ENCODE results near the gene LIN54.

- no peak for TF ChIP-seq CTCF (conservative IDR thresholded peaks at IDR 0.05; ENCODE audit: low read length)
- TF ChIP-seq EZH2phosphoT487 (IDR thresholded peaks at IDR 0.05; ENCODE audit: borderline replicate concordance, low read depth, low read length), result no peak
These were observed 26.2 kb downstream of the LIN54 start for GRCh38 chr4:82984459-82984858.

Measured in OCI-LY7 (cell line).